OCI-LY1 (cell line): Measurements from ENCODE around the gene LRP5.

Experiments used
- H2AFZ ChIP-seq: fragments of 200-600 bp; sonication (generic), shearing (Covaris generic); 2 replicates; pipeline ENCODE4 v1.6.0; 2014; ENCODE audit warnings: antibody characterized with exemption, mild to moderate bottlenecking, low read length
- H3F3A ChIP-seq: fragments of 200-600 bp; sonication (generic), shearing (Covaris generic); 2 replicates; pipeline ENCODE4 v1.6.0; 2014; ENCODE audit warnings: mild to moderate bottlenecking, antibody characterized with exemption, low read length, moderate library complexity; ENCODE audit not compliant: insufficient read depth
- H3K27ac ChIP-seq: fragments of 200-600 bp; sonication (generic); 2 replicates; pipeline ENCODE4 v1.5.1; 2014; ENCODE audit warnings: low read length, mixed run types, mild to moderate bottlenecking, low read depth; ENCODE audit not compliant: poor library complexity, severe bottlenecking
- H3K27me3 ChIP-seq: fragments of 200-600 bp; sonication (generic); 2 replicates; pipeline ENCODE4 v1.6.0; 2014; ENCODE audit warnings: antibody characterized with exemption, mild to moderate bottlenecking, low read length, moderate library complexity; ENCODE audit not compliant: insufficient read depth
- H3K36me3 ChIP-seq: fragments of 200-600 bp; sonication (generic); 2 replicates; pipeline ENCODE4 v1.6.1; 2014; ENCODE audit warnings: mild to moderate bottlenecking, antibody characterized with exemption, low read length, moderate library complexity, mixed read lengths; ENCODE audit not compliant: insufficient read depth
- H3K4me1 ChIP-seq: fragments of 200-600 bp; sonication (generic); 2 replicates; pipeline ENCODE4 v1.5.1; 2014; ENCODE audit warnings: mild to moderate bottlenecking, low read length, moderate library complexity; ENCODE audit not compliant: insufficient read depth, severe bottlenecking
- H3K4me2 ChIP-seq: fragments of 200-600 bp; sonication (generic), shearing (Covaris generic); 2 replicates; pipeline ENCODE4 v1.6.1; 2014; ENCODE audit warnings: low read length
- H3K4me3 ChIP-seq: fragments of 200-600 bp; sonication (generic); 2 replicates; pipeline ENCODE4 v1.5.1; 2014; ENCODE audit warnings: low read length, low read depth, mild to moderate bottlenecking, mixed read lengths; ENCODE audit not compliant: poor library complexity, severe bottlenecking
- H3K79me2 ChIP-seq: fragments of 200-600 bp; shearing (Covaris generic); 2 replicates; pipeline ENCODE4 v1.6.1; 2016; ENCODE audit warnings: mixed run types, low read length, mixed read lengths; ENCODE audit not compliant: insufficient read depth
- H3K9ac ChIP-seq: fragments of 200-600 bp; sonication (generic), shearing (Covaris generic); 2 replicates; pipeline ENCODE4 v1.6.1; 2014; ENCODE audit warnings: mild to moderate bottlenecking, low read length, mixed read lengths
- H3K9me2 ChIP-seq: fragments of 200-600 bp; sonication (generic), shearing (Covaris generic); 2 replicates; pipeline ENCODE4 v1.6.1; 2014; ENCODE audit warnings: low read depth, mild to moderate bottlenecking, low read length, mixed read lengths
- H3K9me3 ChIP-seq: fragments of 200-600 bp; shearing (Covaris generic); 2 replicates; pipeline ENCODE4 v1.6.1; 2014; ENCODE audit warnings: low read length, mixed read lengths
- H4K20me1 ChIP-seq: fragments of 200-600 bp; sonication (generic), shearing (Covaris generic); 2 replicates; pipeline ENCODE4 v1.6.0; 2016; ENCODE audit warnings: mild to moderate bottlenecking, low read length; ENCODE audit not compliant: insufficient read depth
- CTCF ChIP-seq: fragments of 200-600 bp; sonication (generic), shearing (Covaris generic); IDR thresholded peaks from 2 replicates; pipeline ENCODE4 v1.5.1; 2017; ENCODE audit warnings: mild to moderate bottlenecking, antibody characterized with exemption, low read length, moderate library complexity, mixed read lengths
- EZH2 ChIP-seq: fragments of 200-600 bp; sonication (generic), shearing (Covaris generic); IDR thresholded peaks from 2 replicates; pipeline ENCODE4 v1.8.0; 2017; ENCODE audit warnings: borderline replicate concordance, mixed run types, mild to moderate bottlenecking, antibody characterized with exemption, low read length, moderate library complexity, mixed read lengths

The LRP5 gene

GRCh38 chr11:68413591-68413999, 101.2 kb downstream of the LRP5 start:
- H3F3A ChIP-seq, result no peaks in the 10 kb centered on the region
- H3K4me2 ChIP-seq, result no peak overlapping the region
- no peaks in the 10 kb centered on the region for H3K9me2 ChIP-seq
- H4K20me1 ChIP-seq, result no peaks in the 10 kb centered on the region
- TF ChIP-seq EZH2, result no peak
- H3K36me3 ChIP-seq, result no peaks in the 10 kb centered on the region
- 0 out of 2 replicates have a peak, but pooled peaks cover 12% of the 10 kb centered on the region for H3K27me3 ChIP-seq
- H2AFZ ChIP-seq, result no peak overlapping the region
- no peak overlapping the region for H3K9ac ChIP-seq
- H3K27ac ChIP-seq, result no peak overlapping the region
- H3K79me2 ChIP-seq, result no peaks in the 10 kb centered on the region
- no peaks in the 10 kb centered on the region for H3K4me1 ChIP-seq
- H3K4me3 ChIP-seq, result no peak overlapping the region
- no peaks in the 10 kb centered on the region for H3K9me3 ChIP-seq

- no peaks in the 10 kb centered on the region for H3K9me3 ChIP-seq
- H3K4me3 ChIP-seq, result no peak overlapping the region
- H3K79me2 ChIP-seq, result no peaks in the 10 kb centered on the region
- H3K4me1 ChIP-seq, result no peaks in the 10 kb centered on the region
- no peaks in the 10 kb centered on the region for H3K36me3 ChIP-seq
- H3K9ac ChIP-seq, result no peak overlapping the region
- no peak for TF ChIP-seq CTCF
- TF ChIP-seq EZH2, result no peak
- no peaks in the 10 kb centered on the region for H4K20me1 ChIP-seq
- no peaks in the 10 kb centered on the region for H3F3A ChIP-seq
- H2AFZ ChIP-seq, result no peak overlapping the region
- H3K9me2 ChIP-seq, result no peaks in the 10 kb centered on the region
- H3K27me3 ChIP-seq, result peaks cover 12% of the 10 kb centered on the region; the same call in 1 of the 2 replicates
- H3K27ac ChIP-seq, result no peak overlapping the region
- H3K4me2 ChIP-seq, result no peak overlapping the region
Observed at GRCh38 chr11:68414496-68415221, 102.3 kb downstream of the LRP5 start.

GRCh38 chr11:68416070-68416578, 103.7 kb downstream of the LRP5 start:
- Histone ChIP-seq H3K9ac (no peak overlapping the region), H4K20me1 (no peaks in the 10 kb centered on the region), H3K4me3 (no peak overlapping the region), H3K27me3 (peaks cover 14% of the 10 kb centered on the region; the same call in 1 of the 2 replicates), H3K27ac (no peak overlapping the region), H3K4me1 (no peaks in the 10 kb centered on the region), H2AFZ (no peak overlapping the region), H3K4me2 (no peak overlapping the region), H3K79me2 (no peaks in the 10 kb centered on the region), H3F3A (no peaks in the 10 kb centered on the region), H3K36me3 (no peaks in the 10 kb centered on the region), H3K9me2 (no peaks in the 10 kb centered on the region), H3K9me3 (no peaks in the 10 kb centered on the region)
- no peak for TF ChIP-seq EZH2

- no peak overlapping the region for H2AFZ ChIP-seq
- H3K4me3 ChIP-seq, result no peak overlapping the region
- no peaks in the 10 kb centered on the region for H3K9me3 ChIP-seq
- no peak overlapping the region for H3K27ac ChIP-seq
- H3K36me3 ChIP-seq, result no peaks in the 10 kb centered on the region
- TF ChIP-seq CTCF, result no peak
- no peak for TF ChIP-seq EZH2
- no peaks in the 10 kb centered on the region for H3K4me1 ChIP-seq
- H3F3A ChIP-seq, result no peaks in the 10 kb centered on the region
- no peak overlapping the region for H3K4me2 ChIP-seq
- no peaks in the 10 kb centered on the region for H3K9me2 ChIP-seq
- no peak overlapping the region for H3K9ac ChIP-seq
- H4K20me1 ChIP-seq, result no peaks in the 10 kb centered on the region
- H3K79me2 ChIP-seq, result no peaks in the 10 kb centered on the region
- peaks cover 14% of the 10 kb centered on the region; the same call in 1 of the 2 replicates for H3K27me3 ChIP-seq
Observed at GRCh38 chr11:68418648-68419047, 106.3 kb downstream of the LRP5 start.
